Mesodermal cell (in vitro differentiated cells): ENCODE results near the gene CXCL11.
"Not testable (repeated sequence)": the region's sequence is repeated elsewhere in the genome, so short reads cannot be mapped to it uniquely, and the experiment has no call there.

ENCODE experiments used
- H3K27ac ChIP-seq: 2 replicates; pipeline ENCODE4 v1.7.0; 2013; ENCODE audit warnings: mild to moderate bottlenecking, low read depth, low read length, moderate library complexity; ENCODE audit not compliant: severe bottlenecking
- H3K36me3 ChIP-seq: 2 replicates; pipeline ENCODE4 v1.7.1; 2013; ENCODE audit warnings: mild to moderate bottlenecking, low read length, moderate library complexity; ENCODE audit not compliant: control insufficient read depth, insufficient read depth
- H3K4me1 ChIP-seq: one replicate; pipeline ENCODE4 v1.7.1; 2013; ENCODE audit warnings: mild to moderate bottlenecking, low read length; ENCODE audit not compliant: insufficient read depth, control insufficient read depth, poor library complexity, severe bottlenecking
- H3K4me3 ChIP-seq: 2 replicates; pipeline ENCODE4 v1.7.0; 2013; ENCODE audit warnings: low read length, control low read depth, mild to moderate bottlenecking; ENCODE audit not compliant: insufficient read depth, poor library complexity, severe bottlenecking; ENCODE audit errors: extremely low read depth
- H3K9me3 ChIP-seq: 2 replicates; pipeline ENCODE4 v1.7.1; 2013; ENCODE audit warnings: mild to moderate bottlenecking, low read length, moderate library complexity; ENCODE audit not compliant: control insufficient read depth
- WGBS, 2 experiments: methylation state at CpG; one replicate each; pipeline ENCODE4 v1.1.5; 2013; ENCODE audit warnings: missing lambda C conversion rate in 2 of 2; ENCODE audit not compliant: insufficient coverage in 2 of 2; 5-methylcytosine and 5-hydroxymethylcytosine counted together

Gene CXCL11

DNA sequence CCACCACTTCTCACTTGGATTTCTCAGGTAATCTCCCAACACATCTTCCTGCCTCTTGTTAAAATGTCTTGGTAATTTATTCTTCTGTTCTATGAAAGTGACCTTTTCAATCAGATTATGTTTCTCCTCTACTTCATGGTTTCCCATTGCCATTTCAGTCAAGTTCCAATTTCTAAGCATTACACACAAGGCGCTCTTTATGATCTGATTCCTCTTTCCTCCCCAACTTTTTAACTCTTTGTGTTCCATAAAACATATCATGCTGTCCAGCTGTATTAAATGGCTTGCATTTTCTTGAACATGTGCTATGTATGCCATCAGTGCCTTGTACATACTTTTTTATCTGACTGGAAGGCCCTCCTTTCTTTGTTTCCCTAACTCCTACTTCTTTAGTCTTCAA, 25.6 kb upstream of the CXCL11 start:
- no peak overlapping the region for H3K4me3 ChIP-seq
- no peaks in the 10 kb centered on the region for H3K36me3 ChIP-seq
- no peak overlapping the region for H3K27ac ChIP-seq
- no peaks in the 10 kb centered on the region for H3K4me1 ChIP-seq
- no peaks in the 10 kb centered on the region for H3K9me3 ChIP-seq
- WGBS, 2 experiments = 67 to 92% methylated on average over 1 of the region's 1 CpG

- H3K27ac ChIP-seq = no peak overlapping the region
- H3K9me3 ChIP-seq = no peaks in the 10 kb centered on the region
- H3K4me3 ChIP-seq = no peak overlapping the region
- no peaks in the 10 kb centered on the region for H3K36me3 ChIP-seq
- H3K4me1 ChIP-seq = no peaks in the 10 kb centered on the region
Observed at GRCh38 chr4:76060506-76060905, 24.6 kb upstream of the CXCL11 start.

DNA sequence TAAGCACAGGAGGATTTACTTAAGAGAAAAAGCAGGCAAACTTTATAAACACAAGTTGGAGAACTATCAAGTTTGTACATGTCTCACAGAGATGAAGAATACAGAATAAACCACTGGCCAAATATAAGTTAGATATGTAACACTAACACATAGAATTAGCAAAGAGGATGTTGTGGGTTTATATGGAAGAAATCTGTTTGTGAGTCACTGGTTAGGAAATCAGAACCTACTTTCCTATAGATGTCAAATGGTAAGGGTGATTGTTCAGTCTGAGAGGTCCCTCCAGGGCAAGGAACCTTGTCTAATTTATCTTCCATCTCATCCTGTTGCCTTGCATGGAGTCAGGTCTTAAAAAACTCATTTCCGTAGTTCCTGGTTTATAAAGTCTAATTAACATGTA, 23.9 kb upstream of the CXCL11 start:
- 100% methylated on average over 1 of the region's 1 CpG; no CpG with 5 or more reads in 1 of the 2 experiments for WGBS, 2 experiments
- no peaks in the 10 kb centered on the region for H3K36me3 ChIP-seq
- no peaks in the 10 kb centered on the region for H3K4me1 ChIP-seq
- H3K9me3 ChIP-seq = no peaks in the 10 kb centered on the region
- H3K4me3 ChIP-seq = no peak overlapping the region
- no peak overlapping the region for H3K27ac ChIP-seq

DNA sequence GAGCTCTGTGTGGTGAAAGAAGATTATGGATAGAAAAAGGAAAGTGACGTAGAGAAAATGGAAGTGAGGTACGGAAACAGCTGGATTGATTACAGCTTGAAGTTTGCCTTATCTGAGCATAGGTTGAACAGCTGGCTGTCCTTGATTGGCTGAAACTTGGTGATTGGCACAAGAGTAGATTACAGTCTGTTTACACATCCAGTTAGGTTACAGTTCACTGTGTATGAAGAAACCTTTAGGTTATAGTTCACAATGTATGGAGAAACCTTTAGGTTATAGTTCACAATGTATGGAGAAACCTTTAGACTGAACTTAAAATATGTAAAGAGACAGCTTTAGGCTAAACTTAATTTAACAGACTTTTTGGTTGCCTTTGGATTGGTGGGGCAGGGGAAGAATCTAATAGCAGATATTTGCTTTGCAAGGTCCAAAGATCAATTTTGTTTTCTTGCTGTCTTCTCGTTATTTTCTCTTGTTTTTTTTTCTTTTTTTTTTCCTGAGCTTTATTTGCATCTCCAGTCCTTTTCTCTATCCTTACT, 23.1 kb upstream of the CXCL11 start:
- WGBS, 2 experiments = 80 to 81% methylated on average over 2 of the region's 3 CpGs
- Histone ChIP-seq H3K4me1 (no peaks in the 10 kb centered on the region), H3K4me3 (no peak overlapping the region), H3K9me3 (no peaks in the 10 kb centered on the region), H3K27ac (no peak overlapping the region), H3K36me3 (no peaks in the 10 kb centered on the region)

DNA sequence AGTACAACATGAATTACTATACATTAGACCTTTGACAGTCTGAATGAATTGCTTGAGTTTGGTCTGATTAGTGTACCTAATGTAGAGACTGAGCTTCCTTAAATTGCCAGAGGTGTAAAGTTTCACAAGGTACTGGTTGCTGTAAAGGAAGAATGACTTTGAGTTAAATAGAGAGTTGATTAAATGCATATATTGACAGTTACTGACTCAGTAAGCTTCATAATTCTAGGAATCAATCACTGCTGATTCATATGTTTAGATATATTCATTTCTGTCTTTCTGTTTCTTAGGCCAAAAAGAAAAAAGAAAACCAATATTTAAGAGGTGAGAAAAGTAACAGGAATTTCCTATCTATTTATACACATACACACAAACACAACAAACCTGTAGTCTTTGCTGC, 22.4 kb upstream of the CXCL11 start:
- Histone ChIP-seq H3K36me3 (no peaks in the 10 kb centered on the region), H3K9me3 (no peaks in the 10 kb centered on the region), H3K27ac (no peak overlapping the region), H3K4me1 (no peaks in the 10 kb centered on the region), H3K4me3 (no peak overlapping the region)

DNA sequence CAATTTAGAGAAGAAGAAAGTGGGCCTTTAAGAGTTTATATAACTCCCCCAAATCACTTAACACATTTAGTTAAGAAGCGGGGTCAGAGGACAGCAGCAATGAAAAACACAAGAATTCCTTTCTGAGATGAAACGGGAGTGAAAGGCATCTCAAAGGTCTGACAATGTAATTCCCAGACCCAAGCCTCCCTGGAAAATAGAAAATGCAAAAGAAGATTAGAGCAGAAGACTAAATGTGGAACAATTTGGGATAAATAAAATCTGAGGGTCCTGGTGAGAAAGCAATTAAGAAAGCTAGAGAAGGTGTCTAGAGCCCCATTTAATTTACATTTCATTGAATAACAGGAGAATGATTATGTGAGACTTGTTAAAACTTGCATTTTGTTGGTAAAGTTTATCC, 19.6 kb upstream of the CXCL11 start:
- no peaks in the 10 kb centered on the region for H3K4me1 ChIP-seq
- no peak overlapping the region for H3K27ac ChIP-seq
- H3K9me3 ChIP-seq = no peaks in the 10 kb centered on the region
- no peak overlapping the region for H3K4me3 ChIP-seq
- H3K36me3 ChIP-seq = no peaks in the 10 kb centered on the region
- WGBS, 2 experiments = 73% methylated on average over 2 of the region's 2 CpGs; no CpG with 5 or more reads in 1 of the 2 experiments

GRCh38 chr4:76055016-76055415, 19.1 kb upstream of the CXCL11 start:
- no peaks in the 10 kb centered on the region for H3K9me3 ChIP-seq
- WGBS, 2 experiments = 90 to 92% methylated on average over 1 to 2 of the region's 2 CpGs
- H3K36me3 ChIP-seq = no peaks in the 10 kb centered on the region
- no peak overlapping the region for H3K4me3 ChIP-seq
- H3K27ac ChIP-seq = no peak overlapping the region
- no peaks in the 10 kb centered on the region for H3K4me1 ChIP-seq

DNA sequence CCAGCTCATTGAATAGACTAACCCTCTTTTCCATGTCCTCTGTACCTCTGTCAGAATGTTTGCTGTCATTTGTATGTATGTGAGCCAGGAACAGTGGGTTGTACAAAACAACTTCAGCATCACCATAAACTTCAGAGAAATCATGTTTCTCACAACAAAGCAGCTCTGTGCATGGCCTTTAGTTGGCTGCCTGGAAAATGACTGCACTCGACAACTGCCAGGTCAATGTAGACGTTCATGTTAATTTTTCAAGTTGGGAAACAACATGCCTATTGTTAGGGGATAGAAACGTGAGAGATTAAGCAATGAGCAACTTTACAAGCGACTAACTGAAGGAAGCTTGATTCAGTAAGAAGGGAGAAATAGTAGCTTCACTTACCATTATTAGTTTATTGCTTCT, 17.9 kb upstream of the CXCL11 start:
- H3K36me3 ChIP-seq = no peaks in the 10 kb centered on the region
- WGBS, 2 experiments = 30 to 48% methylated on average over 2 of the region's 4 CpGs
- H3K9me3 ChIP-seq = no peaks in the 10 kb centered on the region
- H3K27ac ChIP-seq = no peak overlapping the region
- no peaks in the 10 kb centered on the region for H3K4me1 ChIP-seq
- no peak overlapping the region for H3K4me3 ChIP-seq

GRCh38 chr4:76050560-76051050, 14.7 kb upstream of the CXCL11 start:
- not testable (repeated sequence) for H3K36me3 ChIP-seq, H3K27ac ChIP-seq
- WGBS, 2 experiments = 75 to 95% methylated on average over 5 to 16 of the region's 27 CpGs

GRCh38 chr4:76049860-76050416, 14.1 kb upstream of the CXCL11 start:
- not testable (repeated sequence) for H3K4me3 ChIP-seq, H3K4me1 ChIP-seq, H3K36me3 ChIP-seq, H3K9me3 ChIP-seq, H3K27ac ChIP-seq
- WGBS, 2 experiments = 93 to 95% methylated on average over 6 to 10 of the region's 17 CpGs

More at GRCh38 chr4:76050560-76051050, 14.7 kb upstream of the CXCL11 start:
- H3K4me3 ChIP-seq, H3K9me3 ChIP-seq, H3K4me1 ChIP-seq: not testable (repeated sequence)

- 60 to 94% methylated on average over 1 to 2 of the region's 4 CpGs for WGBS, 2 experiments
- H3K4me1 ChIP-seq, H3K4me3 ChIP-seq, H3K9me3 ChIP-seq, H3K36me3 ChIP-seq, H3K27ac ChIP-seq: not testable (repeated sequence)
Observed at GRCh38 chr4:76044686-76045085, 8.8 kb upstream of the CXCL11 start.
